ENCODE results near the gene ANKLE1. TPM values are rescaled to one million over a fixed set of nuclear protein-coding genes. Genes with fewer than 3 reads are reported as not detected.

The ANKLE1 gene
- total RNA-seq, 1 donor from 2014 or later = 0.53 TPM

DNA sequence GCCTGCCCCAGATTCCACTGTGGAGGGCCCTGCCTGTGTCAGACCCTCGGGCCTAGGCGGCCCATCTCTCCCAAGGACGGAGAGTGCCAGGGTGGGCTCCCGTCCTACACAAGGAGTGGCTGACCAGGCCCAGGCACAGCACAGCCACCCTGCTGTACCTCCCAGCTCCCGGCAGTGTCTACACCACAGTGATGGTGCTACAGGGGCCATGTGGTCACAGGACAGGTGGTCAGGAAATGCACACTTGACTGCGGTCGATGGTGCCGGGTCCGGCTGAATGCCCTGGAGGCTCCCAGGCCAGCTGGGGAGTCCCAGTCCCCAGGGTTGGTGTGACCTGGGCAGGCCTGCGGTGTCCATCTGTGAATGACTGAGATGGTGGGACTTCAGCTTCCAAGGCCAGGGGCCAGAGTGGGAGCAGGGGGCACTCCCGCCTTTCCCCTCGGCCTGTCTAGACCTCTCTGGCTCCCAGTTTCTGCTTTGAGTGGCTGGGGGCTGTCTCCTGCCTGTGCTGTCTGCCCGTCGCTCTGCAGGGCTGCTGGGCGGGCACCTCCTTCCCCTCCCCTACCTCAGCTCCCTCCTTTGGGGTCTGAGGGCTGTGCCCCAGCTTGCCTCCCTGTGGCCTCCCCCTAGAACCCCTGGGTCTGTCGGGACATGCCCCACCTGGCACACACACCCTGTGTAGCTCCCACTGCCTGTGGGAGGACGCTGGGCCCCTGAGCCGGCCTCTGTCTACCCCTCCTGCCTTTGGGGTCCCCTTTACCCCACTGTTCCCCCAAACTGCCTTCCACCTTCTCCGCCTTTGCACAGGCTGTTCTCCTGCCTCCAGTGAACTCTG is 40.2 kb downstream of the ANKLE1 start:
- DNase-seq (ENCODE audit: low read depth) (no peak), FAIRE-seq (no peak)
- Histone ChIP-seq H3K27me3 (ENCODE audit: control insufficient read depth, insufficient read depth, low read length) (no peaks in the 10 kb centered on the region), H3K36me3 (ENCODE audit: control insufficient read depth, insufficient read depth, low read length) (peaks cover 21% of the 10 kb centered on the region), H3K4me3 (ENCODE audit: low read depth, low read length) (no peak overlapping the region)
- TF ChIP-seq, protein P1, sequence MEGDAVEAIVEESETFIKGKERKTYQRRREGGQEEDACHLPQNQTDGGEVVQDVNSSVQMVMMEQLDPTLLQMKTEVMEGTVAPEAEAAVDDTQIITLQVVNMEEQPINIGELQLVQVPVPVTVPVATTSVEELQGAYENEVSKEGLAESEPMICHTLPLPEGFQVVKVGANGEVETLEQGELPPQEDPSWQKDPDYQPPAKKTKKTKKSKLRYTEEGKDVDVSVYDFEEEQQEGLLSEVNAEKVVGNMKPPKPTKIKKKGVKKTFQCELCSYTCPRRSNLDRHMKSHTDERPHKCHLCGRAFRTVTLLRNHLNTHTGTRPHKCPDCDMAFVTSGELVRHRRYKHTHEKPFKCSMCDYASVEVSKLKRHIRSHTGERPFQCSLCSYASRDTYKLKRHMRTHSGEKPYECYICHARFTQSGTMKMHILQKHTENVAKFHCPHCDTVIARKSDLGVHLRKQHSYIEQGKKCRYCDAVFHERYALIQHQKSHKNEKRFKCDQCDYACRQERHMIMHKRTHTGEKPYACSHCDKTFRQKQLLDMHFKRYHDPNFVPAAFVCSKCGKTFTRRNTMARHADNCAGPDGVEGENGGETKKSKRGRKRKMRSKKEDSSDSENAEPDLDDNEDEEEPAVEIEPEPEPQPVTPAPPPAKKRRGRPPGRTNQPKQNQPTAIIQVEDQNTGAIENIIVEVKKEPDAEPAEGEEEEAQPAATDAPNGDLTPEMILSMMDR (IDR thresholded peaks at IDR 0.05; ENCODE audit: insufficient read depth, low read length, severe bottlenecking) = no peak

DNA sequence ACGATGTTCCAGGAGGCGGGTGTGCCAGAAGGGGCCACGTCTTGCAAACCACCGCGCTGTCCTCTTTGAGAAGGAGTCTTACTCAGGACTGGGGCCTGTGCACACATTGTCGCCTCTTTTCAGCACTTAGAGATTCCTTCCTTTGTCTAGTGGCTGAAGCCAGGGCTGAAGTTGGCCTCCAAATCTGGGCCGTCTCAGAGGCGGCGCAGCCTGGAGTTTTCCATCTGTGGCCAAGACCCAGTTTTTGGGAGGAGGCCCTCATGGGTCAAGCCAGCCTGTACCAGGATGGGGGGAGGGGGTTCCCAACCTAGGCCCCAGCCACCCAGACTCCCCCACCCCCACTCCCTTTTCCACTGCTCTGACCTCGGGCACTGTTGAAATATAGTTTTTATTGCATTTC is 41.2 kb downstream of the ANKLE1 start:
- Histone ChIP-seq H3K27me3 (ENCODE audit: control insufficient read depth, insufficient read depth, low read length) (no peaks in the 10 kb centered on the region), H3K4me3 (ENCODE audit: low read depth, low read length) (no peak overlapping the region), H3K36me3 (ENCODE audit: control insufficient read depth, insufficient read depth, low read length) (peaks cover 21% of the 10 kb centered on the region)
- DNase-seq (ENCODE audit: low read depth) (no peak), FAIRE-seq (no peak)
- TF ChIP-seq, protein P1 (IDR thresholded peaks at IDR 0.05; ENCODE audit: insufficient read depth, low read length, severe bottlenecking) = no peak

DNA sequence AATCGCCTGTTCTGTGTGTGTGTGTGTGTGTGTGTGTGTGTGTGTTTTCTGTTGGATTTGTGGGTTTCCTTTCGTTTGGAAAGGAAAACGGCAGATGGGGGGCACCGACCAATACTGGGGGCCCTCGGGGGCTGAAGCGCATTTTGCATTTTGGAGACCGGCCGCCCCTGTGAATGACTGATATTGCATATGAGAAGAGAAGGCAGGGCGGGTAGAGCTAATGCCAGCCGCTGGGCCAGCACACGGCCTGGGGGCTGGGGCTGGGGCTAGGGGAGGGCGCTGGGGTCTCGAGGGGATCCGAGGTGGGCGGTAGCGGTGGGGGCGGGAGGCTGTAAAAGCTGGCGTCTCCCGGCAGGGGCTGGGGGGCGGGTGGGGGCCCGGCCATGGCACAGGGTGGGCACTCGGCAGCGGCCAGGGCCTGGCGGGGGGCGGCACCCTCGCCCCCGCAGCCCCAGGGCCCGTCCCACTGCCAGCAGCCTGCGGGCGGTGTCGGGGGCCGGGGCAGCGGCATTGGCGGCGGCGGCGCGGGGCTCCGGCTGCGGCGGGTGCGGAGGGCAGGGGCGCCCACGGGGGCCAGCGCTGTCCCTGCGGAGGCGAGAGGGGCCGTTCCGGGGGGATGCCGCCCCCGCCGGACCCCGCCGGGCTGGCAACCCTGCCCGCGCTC is 41.7 kb downstream of the ANKLE1 start:
- Histone ChIP-seq H3K27me3 (ENCODE audit: control insufficient read depth, insufficient read depth, low read length) (no peaks in the 10 kb centered on the region), H3K4me3 (ENCODE audit: low read depth, low read length) (no peak overlapping the region), H3K36me3 (ENCODE audit: control insufficient read depth, insufficient read depth, low read length) (peaks cover 21% of the 10 kb centered on the region)
- FAIRE-seq = no peak
- no peak for DNase-seq (ENCODE audit: low read depth)
- TF ChIP-seq, protein P1 (IDR thresholded peaks at IDR 0.05; ENCODE audit: insufficient read depth, low read length, severe bottlenecking) = no peak

DNA sequence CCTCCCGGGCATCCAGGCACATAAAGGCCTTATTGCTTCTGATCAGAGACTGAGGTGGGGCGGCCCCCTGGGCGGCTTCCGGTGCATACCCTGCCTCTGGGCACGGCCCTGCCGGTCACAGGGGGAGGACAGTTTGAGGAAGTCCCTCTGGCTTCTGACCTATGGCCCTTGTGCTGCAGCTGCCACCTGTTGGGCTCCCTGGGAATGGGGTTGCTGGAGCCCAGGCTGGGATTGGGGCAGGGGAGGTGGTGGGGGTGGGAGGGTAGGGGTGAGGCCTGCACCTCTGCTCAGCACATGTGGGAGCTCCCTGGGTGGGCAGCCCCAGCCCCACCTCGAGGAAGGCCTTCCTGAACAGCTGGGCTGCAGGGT is 42.2 kb downstream of the ANKLE1 start:
- no peak overlapping the region for H3K4me3 ChIP-seq (ENCODE audit: low read depth, low read length)
- peaks cover 21% of the 10 kb centered on the region for H3K36me3 ChIP-seq (ENCODE audit: control insufficient read depth, insufficient read depth, low read length)
- FAIRE-seq = no peak
- TF ChIP-seq, protein P1 (IDR thresholded peaks at IDR 0.05; ENCODE audit: insufficient read depth, low read length, severe bottlenecking) = no peak
- DNase-seq (ENCODE audit: low read depth) = no peak
- no peaks in the 10 kb centered on the region for H3K27me3 ChIP-seq (ENCODE audit: control insufficient read depth, insufficient read depth, low read length)

DNA sequence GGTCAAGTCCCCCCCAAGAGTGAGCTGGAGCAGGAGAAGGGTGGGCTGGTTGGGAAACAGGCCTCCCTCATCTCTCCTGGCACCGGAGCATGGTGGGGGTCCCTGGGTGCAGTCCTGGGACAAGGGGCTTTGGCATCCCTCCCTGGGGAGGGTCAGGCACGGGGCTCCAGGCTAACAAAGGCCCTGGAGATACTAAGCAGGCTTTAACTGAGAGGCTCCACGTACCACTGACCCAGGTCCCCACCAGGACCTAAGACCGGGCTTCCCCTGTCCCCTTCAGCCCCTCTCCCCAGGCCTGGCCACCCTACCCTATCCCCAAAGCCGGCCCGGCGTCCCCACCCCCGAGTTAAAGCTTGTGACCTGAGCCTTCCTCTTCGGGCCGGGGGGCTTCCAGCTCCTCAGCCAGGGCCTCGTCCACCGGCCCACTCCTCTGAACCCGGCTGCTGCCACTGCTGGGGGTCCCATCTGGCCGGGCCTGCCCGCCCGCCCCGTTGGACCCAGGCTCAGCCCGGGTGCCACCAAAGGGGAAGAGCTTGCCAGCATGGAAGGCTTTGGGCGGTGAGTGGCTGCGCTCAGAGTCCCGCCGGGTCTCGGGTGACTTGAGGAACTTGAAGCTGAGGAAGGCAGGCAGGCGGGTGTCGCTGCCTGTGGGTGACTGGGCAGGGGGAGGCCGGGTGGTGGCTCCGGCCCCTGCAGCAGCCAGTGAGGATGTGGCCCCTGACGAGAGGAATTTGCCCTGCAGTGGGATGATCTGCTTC is 42.8 kb downstream of the ANKLE1 start:
- peaks cover 3% of the 10 kb centered on the region for H3K27me3 ChIP-seq (ENCODE audit: control insufficient read depth, insufficient read depth, low read length)
- H3K36me3 ChIP-seq (ENCODE audit: control insufficient read depth, insufficient read depth, low read length) = peaks cover 16% of the 10 kb centered on the region
- no peak for DNase-seq (ENCODE audit: low read depth)
- FAIRE-seq = no peak
- TF ChIP-seq, protein P1 (IDR thresholded peaks at IDR 0.05; ENCODE audit: insufficient read depth, low read length, severe bottlenecking) = no peak
- no peak overlapping the region for H3K4me3 ChIP-seq (ENCODE audit: low read depth, low read length)
